Fibroblast of skin of left biceps (primary cell): ENCODE data around the gene SMAD7.
"Not testable (repeated sequence)": the region's sequence is repeated elsewhere in the genome, so short reads cannot be mapped to it uniquely, and the experiment has no call there.

Source experiments
- DNase-seq, 2 experiments: peaks; one replicate each; pipeline ENCODE4 v3.0.0-alpha.2; 2013; ENCODE audit warnings: low read depth in 2 of 2

Gene SMAD7

DNA sequence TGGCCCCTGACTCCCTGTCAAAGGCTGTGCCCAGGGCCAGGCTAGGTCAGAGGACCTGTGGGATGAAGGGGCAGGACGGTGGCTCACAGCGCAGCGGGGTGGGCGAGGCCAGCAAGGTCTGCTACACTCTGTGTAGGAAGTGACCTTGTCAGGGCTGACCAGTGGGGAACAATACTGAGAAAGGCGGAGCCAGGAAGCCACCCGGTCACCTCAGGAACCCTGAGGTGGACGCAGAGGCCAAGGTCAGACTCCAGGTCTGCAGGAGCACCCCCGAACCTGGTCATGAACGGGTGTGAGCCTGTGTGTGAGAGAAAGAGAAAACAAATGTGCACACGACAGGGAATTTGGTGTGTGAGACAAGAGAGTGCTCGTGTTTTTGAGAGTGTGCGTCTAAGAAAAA is 72.3 kb downstream of the SMAD7 start:
- no peak for DNase-seq

DNA sequence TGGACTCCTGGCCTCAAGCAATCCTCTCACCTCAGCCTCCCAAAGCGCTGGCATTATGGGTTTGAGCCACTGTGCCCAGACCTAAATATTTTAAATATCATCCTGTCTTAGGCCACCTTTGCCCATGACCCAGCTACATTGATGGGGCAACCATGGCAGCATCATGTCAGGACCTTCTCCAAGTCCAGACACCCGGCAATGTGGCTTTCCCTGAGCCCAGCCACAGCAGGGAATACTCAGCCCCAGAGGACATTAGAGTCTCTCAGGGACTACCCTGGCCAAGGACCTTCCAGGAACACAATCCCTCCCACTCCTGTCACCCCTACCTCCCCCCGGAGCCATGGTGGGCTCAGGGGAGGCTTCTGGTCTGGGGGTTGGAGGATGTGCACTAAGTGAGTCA is 72.8 kb downstream of the SMAD7 start:
- no peak for DNase-seq

DNA sequence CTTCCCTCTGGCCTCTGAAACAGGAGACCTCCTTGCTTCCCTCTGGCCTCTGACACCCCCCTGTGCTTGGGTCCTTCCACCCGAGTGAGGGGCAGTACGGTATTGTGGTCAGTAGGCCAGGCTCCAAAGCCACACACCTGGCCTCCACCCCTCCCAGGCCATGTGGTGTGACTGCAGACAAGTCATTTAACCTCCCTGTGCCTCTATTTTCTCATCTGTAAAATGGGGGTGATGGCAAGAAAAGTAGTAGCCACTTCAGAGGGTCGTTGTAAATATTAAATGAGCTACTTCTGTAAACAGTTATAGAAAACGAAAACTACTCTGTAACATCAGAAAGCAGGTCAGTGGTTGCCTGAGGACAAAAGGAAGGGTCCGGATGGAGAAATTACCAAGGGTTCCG is 74.2 kb downstream of the SMAD7 start:
- DNase-seq: no peak

DNA sequence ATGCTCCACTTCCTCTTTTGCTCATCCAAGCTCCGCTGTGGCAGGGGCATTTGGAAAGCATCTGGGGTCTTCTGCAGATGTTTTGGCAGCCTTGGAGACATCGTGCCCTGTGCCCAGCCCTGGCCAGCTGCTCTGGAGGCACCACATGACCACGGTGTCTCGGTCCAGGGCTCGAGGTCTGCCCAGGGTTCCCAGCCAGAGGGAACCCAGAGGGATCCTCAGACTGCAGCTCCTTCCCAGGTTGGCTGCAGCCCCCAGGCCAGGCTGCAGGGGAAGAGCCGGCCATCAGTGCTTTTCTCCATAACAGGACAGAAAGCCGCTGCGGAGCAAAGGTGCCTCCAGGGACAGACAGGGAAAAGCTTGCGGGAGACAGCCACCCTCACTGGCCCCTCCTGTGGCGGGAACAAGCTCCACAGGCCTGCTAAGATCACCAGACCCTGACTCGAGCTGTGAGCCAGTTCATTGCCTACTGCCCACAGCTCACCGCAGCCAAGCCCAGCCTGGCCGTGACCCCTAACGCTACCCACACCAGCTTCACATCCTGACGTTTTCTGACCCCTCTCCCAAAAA is 74.7 kb downstream of the SMAD7 start:
- DNase-seq: no peak

DNA sequence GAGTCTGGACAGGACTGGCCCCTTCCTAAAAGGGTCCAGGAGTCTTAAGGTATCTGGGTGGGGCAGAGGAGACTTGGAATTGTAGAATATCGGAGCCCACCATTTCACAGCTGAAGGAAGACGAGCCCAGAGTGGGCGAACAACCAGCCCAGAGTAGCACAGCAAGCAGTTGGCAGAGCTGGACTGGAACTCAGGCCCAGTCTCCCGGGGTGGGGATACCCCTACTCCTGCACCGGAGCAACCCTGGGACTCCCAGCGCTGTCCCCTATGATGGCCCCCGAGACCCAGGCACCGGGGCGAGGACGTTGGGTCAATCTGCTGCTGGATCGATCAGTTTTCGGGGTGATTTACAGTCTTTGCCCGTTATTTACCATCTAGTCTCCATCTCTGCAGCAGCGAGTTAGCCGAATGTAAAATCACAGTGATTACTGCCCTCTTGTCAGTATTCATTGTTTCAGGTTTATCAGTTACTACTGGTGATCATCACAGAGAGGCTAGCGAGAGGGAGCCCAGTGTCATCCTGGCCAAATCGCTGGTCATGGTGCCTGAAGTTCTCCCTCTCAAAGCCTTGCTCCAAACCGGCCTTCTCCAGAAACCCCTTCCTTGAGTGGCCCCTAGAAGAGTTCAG is 75.3 kb downstream of the SMAD7 start:
- DNase-seq: no peak

DNA sequence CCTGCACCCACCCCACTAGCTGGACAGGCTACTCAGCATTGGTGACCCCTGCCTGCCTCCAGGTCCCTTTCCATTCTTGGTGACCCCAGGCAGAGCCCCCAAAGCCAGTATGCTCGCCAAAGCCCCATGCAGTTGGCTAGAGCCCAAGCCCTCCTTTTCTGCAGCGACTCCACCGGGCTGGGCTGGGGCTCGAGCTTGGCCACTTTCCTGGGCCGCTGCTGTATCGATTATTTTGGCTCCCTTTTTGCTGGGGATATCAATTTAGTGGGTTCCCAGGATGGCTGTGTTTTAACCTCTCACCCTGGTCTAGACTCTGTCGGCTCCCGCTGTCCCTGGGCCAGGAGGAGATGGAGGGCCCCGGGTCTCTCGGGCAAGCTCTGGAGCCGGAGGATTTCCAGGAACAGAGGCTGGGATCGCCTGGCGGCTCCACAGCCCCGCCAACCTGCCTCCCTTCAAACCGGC is 76.0 kb downstream of the SMAD7 start:
- no peak for DNase-seq

DNA sequence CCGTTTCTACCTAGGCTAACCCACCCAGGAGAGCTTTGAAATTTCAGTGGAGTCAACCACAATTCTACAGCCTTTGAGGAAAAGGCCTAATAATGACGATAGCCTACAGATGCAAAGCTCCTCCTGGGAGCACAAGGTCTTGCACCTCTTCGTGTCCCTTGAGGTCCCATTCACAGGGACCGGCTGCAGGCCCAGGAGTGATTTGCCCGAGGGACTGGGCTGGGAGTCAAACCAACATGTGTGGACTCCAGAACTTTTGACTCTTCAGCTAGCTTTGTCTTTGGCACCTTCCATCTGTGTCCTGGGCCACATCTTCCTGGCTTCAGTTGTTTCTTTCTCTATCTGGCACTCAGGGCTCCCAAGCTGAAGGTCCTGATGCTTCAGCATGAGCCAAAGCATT is 76.5 kb downstream of the SMAD7 start:
- DNase-seq: no peak

DNA sequence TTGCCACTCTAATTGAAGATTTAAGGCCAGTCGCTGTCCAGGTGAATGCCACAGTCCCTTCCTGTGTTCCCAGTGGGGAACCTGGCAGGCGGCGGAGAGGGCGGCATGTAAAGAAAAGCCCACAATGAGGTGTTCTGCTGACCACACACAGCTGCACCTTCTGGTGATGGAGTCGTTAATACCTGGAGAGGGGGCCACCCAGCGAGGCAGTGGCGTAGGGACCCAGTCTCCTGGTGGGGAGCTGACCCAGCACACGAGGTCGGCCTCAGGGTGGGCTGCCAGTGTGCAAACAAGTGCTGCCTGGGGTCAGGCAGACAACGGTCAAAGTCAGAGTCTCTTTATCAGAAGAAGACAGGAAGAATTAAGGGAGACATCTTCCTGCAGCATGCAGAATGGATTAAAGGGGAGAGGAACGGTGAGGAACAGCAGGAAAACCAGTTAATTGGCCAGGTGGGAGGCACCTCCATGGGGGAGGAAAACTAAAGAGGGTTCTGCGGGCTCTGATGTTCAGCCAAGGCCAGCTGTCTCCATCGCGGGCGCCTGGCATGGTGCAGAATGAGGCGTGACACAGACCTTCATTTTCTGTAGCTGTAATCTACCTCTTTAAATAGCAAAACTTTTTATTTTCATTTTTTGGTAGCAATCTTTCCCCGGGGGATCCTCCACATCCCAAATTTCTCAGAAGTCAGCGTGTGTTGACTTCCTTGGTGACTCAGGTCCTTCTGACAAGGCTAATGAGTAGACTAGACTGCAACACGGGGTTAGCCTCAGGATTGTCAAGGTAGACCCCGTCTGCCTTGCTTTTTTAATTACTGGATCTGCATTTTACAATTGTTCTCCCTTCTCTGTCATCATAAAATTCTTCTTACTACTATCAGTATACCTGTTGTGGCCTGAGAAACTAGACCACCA is 78.3 kb downstream of the SMAD7 start:
- DNase-seq: no peak

DNA sequence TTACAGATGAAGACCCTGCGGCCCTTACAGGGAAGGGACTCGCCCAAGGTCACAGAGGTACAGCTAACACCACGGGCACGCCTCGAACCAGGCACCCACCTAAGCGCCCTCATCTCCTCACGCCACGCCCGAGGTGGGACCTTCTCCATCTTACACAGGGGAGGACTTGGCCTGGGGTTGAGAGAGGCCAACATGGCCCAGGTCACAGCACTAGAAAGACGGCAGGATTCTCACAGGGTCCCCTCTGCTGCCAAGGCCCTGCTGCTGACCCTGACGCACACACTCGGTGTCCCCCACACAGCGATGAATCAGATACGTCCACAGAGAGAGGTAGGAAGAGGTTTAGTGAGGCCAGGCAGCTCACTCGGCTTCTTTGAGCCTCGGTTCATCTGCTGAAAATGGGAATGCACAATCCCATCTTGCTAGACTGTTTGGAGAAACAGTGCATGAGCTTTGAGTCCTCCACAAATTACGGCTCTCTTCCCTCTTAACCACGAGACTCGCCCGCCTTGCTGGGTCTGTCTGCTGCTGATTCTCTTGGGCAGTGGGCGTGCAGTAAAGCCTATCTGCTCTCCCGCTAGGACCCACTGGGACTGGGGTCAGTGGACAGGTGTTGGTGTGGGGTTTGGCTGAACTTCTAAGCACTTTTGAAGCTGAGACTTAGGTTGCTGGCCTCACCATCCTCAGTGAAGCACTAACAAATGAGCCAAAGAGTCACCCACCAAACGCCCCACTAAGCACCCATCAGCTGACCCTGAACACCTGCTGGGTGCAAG is 79.2 kb downstream of the SMAD7 start:
- no peak for DNase-seq

DNA sequence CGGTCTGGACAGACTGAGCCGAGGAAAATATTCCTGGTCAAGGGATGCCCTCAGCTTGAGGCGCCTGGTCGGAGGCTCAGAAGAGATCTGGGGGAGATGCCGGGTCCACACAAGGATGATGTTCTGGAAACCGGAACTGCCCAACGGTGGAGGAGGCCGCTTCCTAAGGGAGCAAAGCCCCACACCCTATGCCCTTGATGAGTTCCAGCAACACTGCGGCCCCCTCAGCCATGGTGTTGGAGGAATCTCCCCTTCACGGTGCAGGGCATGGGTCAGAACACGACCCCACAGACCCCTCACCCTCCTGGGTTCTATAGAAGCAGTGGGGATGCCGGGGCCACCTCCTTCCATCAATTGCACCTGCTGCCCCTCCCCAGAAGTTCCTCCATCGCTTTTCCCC is 79.8 kb downstream of the SMAD7 start:
- not testable (repeated sequence) for DNase-seq
